Mammary epithelial cell (primary cell): ENCODE results near the gene TMC3.
"Not testable (repeated sequence)": the region's sequence is repeated elsewhere in the genome, so short reads cannot be mapped to it uniquely, and the experiment has no call there.

Source experiments
- EZH2 ChIP-seq: IDR thresholded peaks from 2 replicates; pipeline ENCODE4 v1.6.1; 2012; ENCODE audit warnings: low read length, inconsistent platforms, borderline replicate concordance
- TF ChIP-seq, protein P1 (sequence below), 2 donors: IDR thresholded peaks in 1 of 2; conservative IDR thresholded peaks in 1 of 2; 2 replicates each; pipeline ENCODE4 v1.5.1; 2011 to 2012; ENCODE audit warnings: inconsistent platforms in 2 of 2, low read length in 2 of 2, mild to moderate bottlenecking in 2 of 2, control low read depth in 1 of 2, low read depth in 1 of 2; ENCODE audit not compliant: insufficient read depth in 1 of 2; ENCODE audit errors: extremely low read depth in 1 of 2

- TF ChIP-seq EZH2 = not testable (repeated sequence)
- TF ChIP-seq, protein P1, sequence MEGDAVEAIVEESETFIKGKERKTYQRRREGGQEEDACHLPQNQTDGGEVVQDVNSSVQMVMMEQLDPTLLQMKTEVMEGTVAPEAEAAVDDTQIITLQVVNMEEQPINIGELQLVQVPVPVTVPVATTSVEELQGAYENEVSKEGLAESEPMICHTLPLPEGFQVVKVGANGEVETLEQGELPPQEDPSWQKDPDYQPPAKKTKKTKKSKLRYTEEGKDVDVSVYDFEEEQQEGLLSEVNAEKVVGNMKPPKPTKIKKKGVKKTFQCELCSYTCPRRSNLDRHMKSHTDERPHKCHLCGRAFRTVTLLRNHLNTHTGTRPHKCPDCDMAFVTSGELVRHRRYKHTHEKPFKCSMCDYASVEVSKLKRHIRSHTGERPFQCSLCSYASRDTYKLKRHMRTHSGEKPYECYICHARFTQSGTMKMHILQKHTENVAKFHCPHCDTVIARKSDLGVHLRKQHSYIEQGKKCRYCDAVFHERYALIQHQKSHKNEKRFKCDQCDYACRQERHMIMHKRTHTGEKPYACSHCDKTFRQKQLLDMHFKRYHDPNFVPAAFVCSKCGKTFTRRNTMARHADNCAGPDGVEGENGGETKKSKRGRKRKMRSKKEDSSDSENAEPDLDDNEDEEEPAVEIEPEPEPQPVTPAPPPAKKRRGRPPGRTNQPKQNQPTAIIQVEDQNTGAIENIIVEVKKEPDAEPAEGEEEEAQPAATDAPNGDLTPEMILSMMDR (conservative IDR thresholded peaks at IDR 0.05 in 1 of 2, IDR thresholded peaks at IDR 0.05 in 1 of 2; ENCODE audit: extremely low read depth in 1 of 2, insufficient read depth in 1 of 2, low read depth in 1 of 2, low read length in 2 of 2) = not testable (repeated sequence)
Observed at GRCh38 chr15:81348691-81349090, 25.3 kb downstream of the TMC3 start.
